SJCRH30 (cell line): ENCODE measurements around the gene GJD4. TPM values are rescaled to one million over a fixed set of nuclear protein-coding genes. Genes with fewer than 3 reads are reported as not detected.

ENCODE experiments used
- DNase-seq, 2 experiments: peaks; one replicate each; pipeline ENCODE4 v3.0.0-alpha.2; 2015 to 2020
- H3K27ac ChIP-seq: fragments of 250-450 bp; sonication (Bioruptor Pico); 2 replicates; pipeline ENCODE4 v1.5.1; 2020; ENCODE audit warnings: mild to moderate bottlenecking, moderate library complexity
- H3K27me3 ChIP-seq: fragments of 250-450 bp; sonication (Bioruptor Pico); 2 replicates; pipeline ENCODE4 v1.5.1; 2020; ENCODE audit warnings: mild to moderate bottlenecking, moderate library complexity
- H3K36me3 ChIP-seq: fragments of 250-450 bp; sonication (Bioruptor Pico); 2 replicates; pipeline ENCODE4 v1.5.1; 2020; ENCODE audit warnings: mild to moderate bottlenecking, moderate library complexity
- H3K4me1 ChIP-seq: fragments of 250-450 bp; sonication (Bioruptor Pico); 2 replicates; pipeline ENCODE4 v1.5.1; 2020; ENCODE audit warnings: mild to moderate bottlenecking, moderate library complexity
- H3K4me3 ChIP-seq: fragments of 250-450 bp; sonication (Bioruptor Pico); 2 replicates; pipeline ENCODE4 v1.5.1; 2020; ENCODE audit warnings: mild to moderate bottlenecking, moderate library complexity
- H3K9me3 ChIP-seq: fragments of 250-450 bp; sonication (Bioruptor Pico); replicated peaks from 2 replicates; pipeline ENCODE4 v1.5.1; 2020; ENCODE audit warnings: mild to moderate bottlenecking, moderate library complexity
- total RNA-seq: library from RNA; depleted of rRNA; stranded (reverse); fragments of >200 nt; shearing (Covaris generic); gene quantifications from 2 replicates; pipeline ENCODE4 v1.2.3, GENCODE V29; 2014; rRNA removed

The GJD4 gene, protein sequence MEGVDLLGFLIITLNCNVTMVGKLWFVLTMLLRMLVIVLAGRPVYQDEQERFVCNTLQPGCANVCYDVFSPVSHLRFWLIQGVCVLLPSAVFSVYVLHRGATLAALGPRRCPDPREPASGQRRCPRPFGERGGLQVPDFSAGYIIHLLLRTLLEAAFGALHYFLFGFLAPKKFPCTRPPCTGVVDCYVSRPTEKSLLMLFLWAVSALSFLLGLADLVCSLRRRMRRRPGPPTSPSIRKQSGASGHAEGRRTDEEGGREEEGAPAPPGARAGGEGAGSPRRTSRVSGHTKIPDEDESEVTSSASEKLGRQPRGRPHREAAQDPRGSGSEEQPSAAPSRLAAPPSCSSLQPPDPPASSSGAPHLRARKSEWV
- 1.2 and 1.9 TPM in 2 replicates for total RNA-seq

DNA sequence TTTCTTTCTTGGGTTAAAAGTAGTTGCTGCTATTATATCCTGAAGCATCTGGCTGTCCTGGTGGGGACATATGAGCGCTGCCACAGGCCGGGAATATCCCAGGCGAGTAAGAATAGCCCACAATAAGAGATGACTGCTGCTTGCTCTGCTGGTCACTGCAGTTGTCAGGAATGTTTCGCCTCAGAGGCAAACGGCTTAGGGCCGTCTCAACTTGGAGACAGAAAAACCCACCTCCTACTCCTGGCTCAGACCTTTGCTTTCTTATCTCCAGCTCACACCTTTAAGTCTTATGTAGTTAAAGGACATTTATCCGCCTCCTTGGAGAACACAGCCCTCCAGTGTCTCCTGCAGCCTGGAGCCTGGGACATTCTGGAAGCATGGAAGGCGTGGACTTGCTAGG is at the start of gene GJD4:
GJD4 (plus strand) TSS at position 151 of the 400 bp plus-strand sequence; CDS start at position 378, 227 bp downstream.
- no peak within 1 kb of the TSS for H3K27ac ChIP-seq

DNA sequence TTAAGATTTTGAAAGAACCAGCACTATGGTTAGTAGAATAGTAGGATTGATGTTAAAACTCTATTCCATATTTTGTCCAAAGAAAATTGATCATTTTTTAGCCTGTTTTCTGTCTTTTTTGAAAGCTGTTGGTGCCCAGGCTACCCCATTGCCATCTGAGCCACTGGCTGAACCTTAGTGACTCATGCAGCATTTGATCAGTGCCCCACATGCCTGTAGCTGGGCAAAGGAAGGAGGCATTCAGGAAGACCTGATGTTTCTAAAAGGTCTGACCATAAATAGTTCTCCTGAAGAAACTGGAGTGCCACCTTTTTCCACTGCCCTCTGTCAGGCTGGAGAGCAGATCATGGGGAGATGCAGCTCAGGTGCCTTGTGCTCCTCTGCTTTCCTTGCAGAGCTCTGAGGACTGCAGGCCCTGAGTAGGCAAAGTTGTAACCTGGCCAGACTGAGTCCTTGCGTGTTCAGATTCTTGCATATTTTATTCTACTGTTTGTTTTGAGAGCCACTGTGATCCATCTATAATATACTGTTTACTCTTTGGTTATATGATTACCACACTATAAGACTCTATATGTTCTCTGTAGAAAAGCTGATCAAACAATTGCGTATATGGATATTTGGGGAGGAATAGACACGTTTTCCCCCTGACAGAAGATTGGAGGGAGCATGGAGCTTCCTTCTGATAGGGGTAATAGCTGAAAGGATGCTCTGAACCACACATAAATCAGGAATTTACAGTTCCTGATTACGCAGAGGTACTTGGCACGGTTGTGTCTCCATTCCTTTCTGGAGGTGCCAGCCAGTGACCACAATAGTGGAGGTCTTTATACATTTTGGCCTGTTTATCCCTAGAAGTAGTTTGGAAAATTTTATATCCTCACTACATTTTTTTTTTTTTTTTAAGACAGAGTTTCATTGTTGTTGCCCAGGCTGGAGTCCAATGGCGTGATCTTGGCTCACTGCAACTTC is 48.9 kb upstream of the GJD4 start:
- H3K4me3 ChIP-seq = no peak overlapping the region
- 0 out of 2 replicates have a peak, but pooled peaks cover 2% of the 10 kb centered on the region for H3K4me1 ChIP-seq
- DNase-seq = no peak
- no peaks in the 10 kb centered on the region for H3K9me3 ChIP-seq
- H3K27ac ChIP-seq = no peak overlapping the region
- no peaks in the 10 kb centered on the region for H3K27me3 ChIP-seq
- H3K36me3 ChIP-seq = peaks cover 23% of the 10 kb centered on the region

More for the DNA sequence above, at the start of gene GJD4:
- Histone ChIP-seq H3K4me1 (no peaks in the 10 kb centered on the region), H3K4me3 (no peak within 1 kb of the TSS), H3K27me3 (no peaks in the 10 kb centered on the region), H3K9me3 (0 out of 2 replicates have a peak, but pooled peaks cover 2% of the 10 kb centered on the region), H3K36me3 (no peaks in the 10 kb centered on the region)
- no peak for DNase-seq

DNA sequence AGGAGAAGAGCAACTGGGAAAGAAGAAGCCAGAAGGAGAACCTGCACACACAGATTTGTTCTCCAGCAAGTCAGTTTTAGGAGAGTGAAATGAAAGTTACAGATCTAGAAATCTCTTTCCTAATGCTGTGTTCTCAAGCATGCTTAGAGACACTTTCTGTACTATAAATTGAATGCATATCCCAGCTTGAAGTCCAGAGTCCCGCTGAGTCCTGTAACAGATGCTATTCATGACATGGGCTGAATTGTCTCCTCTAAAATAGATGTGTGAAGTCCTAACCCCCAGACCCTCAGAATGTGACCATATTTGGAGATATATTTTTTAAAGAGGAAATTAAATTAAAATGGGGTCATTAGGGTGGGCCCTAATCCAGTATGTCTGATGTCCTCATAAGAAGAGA is 46.9 kb upstream of the GJD4 start:
- Histone ChIP-seq H3K4me3 (no peak overlapping the region), H3K9me3 (no peaks in the 10 kb centered on the region), H3K27me3 (no peaks in the 10 kb centered on the region), H3K36me3 (peaks cover 14% of the 10 kb centered on the region), H3K27ac (no peak overlapping the region), H3K4me1 (0 out of 2 replicates have a peak, but pooled peaks cover 2% of the 10 kb centered on the region)
- no peak for DNase-seq

DNA sequence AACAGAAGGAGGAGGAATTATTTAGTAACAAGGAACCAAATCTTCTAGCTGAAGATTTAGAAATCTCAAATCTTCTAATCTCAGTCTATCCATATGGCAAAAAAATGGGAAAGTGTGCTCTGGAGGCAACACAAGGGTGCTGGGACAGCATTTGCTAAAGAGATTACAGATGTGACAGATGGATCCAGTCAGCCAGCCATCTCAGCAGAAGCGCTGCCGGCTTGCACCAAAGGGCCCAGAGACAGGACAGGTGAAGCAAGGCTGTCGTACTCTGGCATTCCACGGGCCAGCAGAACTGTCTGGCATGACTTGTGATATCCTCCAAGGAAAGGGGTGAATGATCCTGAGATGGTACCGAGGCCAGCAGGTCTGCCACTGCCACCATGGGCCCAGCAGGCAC is 45.7 kb upstream of the GJD4 start:
- no peak for DNase-seq
- Histone ChIP-seq H3K27ac (no peak overlapping the region), H3K36me3 (peaks cover 13% of the 10 kb centered on the region), H3K4me1 (no peaks in the 10 kb centered on the region), H3K27me3 (no peaks in the 10 kb centered on the region), H3K9me3 (no peaks in the 10 kb centered on the region), H3K4me3 (no peak overlapping the region)

DNA sequence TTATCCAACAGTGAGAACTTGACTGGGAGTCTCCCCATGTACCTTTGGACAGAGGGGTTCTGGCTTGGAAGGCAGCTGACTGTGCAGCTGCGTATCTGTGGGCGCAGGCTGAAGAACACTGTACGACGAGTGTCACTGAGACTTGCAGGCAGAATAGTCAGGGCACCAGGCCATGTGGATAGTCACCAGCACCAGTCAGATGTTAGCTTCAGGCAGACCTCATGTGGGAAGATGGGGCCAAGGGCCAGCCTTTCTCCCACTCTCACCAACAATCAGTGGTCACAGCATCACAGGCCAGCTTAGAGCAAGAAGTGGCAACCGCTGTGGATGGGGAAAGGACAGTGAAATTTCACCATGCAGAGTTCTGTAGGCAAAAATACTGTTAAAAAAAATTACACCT is 43.4 kb upstream of the GJD4 start:
- H3K4me1 ChIP-seq = no peaks in the 10 kb centered on the region
- peaks cover 8% of the 10 kb centered on the region; the same call in 1 of the 2 replicates for H3K36me3 ChIP-seq
- H3K9me3 ChIP-seq = no peaks in the 10 kb centered on the region
- no peaks in the 10 kb centered on the region for H3K27me3 ChIP-seq
- no peak overlapping the region for H3K4me3 ChIP-seq
- DNase-seq = no peak
- H3K27ac ChIP-seq = no peak overlapping the region

DNA sequence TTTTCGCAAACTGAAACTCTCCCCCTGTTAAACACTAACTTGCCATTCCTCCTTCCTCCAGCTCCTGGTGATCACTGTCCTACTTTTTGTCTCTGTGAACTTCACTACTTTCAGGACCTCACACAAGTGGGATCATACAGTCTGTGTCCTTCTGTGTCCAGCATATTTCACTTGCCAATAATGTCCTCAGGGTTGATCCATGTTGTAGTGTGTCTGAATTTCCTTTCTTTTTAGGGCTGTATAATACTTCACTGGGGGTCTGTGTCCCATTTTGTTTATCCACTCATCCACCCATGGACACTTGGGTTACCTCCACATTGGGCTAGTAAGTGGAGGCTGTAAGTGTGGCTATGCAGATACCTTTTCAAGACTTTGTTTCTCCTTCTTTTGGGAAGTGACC is 42.7 kb upstream of the GJD4 start:
- H3K27me3 ChIP-seq = no peaks in the 10 kb centered on the region
- no peak overlapping the region for H3K27ac ChIP-seq
- H3K9me3 ChIP-seq = no peaks in the 10 kb centered on the region
- H3K4me1 ChIP-seq = no peaks in the 10 kb centered on the region
- no peak overlapping the region for H3K4me3 ChIP-seq
- peaks cover 8% of the 10 kb centered on the region; the same call in 1 of the 2 replicates for H3K36me3 ChIP-seq
- DNase-seq = no peak

DNA sequence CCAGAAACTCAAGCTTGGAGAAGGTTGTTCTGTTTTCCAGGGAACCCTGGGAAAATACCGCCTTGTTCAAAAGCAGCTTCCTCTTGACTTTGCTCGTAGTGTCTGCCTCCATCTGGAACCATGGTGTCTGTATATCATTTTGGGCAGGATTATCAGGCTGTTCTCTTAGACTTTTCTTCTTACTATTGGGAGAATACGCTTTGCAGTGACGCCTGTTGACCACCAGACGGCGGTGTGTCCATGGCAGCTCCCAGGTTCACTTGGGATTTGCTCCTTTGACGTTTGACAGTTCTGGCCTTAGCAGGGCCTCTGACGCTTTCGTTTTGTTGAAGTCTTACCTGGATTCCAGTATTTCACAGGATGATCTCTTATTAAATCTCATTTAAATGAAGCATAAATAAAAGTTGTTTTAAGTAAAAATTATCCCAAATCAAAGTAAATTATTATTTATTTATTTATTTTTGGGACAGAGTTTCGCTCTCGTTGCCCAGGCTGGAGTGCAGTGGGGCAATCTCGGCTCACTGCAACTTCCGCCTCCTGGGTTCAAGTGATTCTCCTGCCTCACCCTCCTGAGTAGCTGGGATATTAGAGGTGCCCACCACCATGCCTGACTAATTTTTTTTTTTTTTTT is 41.8 kb upstream of the GJD4 start:
- Histone ChIP-seq H3K27ac (no peak overlapping the region), H3K9me3 (no peaks in the 10 kb centered on the region), H3K27me3 (no peaks in the 10 kb centered on the region), H3K36me3 (peaks cover 11% of the 10 kb centered on the region; the same call in 1 of the 2 replicates), H3K4me3 (no peak overlapping the region), H3K4me1 (no peaks in the 10 kb centered on the region)
- peak; percentile 50 to 85 for DNase-seq

DNA sequence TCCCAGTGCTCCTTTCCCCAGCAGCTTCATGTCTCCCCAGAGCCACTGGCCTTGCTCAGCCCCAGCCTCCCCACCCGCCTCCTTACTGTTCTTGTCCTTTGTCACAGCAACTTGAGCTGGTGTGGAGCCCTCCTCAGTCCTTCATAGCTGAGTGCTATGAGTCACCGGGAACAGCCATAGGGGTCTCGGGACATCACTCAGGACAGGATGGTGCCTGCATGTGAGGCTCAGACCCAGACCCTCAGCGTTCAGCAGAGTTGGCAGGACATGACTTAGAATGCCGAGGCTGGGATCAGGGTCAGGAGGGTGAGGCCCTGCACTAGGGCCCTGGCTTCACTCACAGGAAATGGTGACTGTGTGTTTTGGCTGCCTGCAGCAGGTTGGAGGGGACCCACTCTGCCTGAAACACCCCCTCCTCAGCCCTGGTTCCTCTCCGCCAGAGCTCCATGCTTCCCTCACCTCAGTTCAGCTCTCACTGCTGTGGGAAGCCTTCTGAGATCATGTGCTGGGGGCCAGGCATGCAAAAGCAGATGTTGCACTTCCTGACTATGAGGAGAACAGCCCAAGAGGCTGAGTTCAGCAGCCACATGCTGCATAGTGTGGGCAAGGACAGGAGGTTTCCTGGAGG is 40.7 kb upstream of the GJD4 start:
- Histone ChIP-seq H3K4me3 (no peak overlapping the region), H3K27ac (no peak overlapping the region), H3K9me3 (no peaks in the 10 kb centered on the region), H3K4me1 (no peaks in the 10 kb centered on the region), H3K36me3 (peaks cover 11% of the 10 kb centered on the region; the same call in 1 of the 2 replicates), H3K27me3 (no peaks in the 10 kb centered on the region)
- no peak for DNase-seq

DNA sequence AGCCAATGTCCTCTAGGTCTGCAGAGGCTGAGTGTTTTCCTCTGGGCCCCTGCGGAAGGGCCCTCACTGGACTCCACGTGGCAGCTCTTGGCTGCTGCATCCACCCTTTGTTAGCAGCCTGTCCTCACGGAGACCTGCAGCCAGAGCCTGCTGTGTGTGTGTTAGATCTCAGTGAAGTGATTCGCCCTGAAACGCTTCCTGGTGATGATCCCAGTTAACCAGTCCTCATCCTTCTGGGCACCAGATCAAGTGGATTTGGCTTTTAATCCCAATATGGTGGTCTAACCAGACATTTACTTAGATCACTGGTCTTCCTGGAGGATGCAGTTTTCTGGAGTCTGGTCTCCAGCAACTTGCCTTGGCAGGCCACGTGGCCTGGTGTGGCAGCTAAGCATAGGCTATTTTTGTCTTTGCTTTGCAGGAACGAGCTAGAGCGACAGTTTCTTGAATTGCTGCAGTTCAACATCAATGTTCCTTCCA is 39.5 kb upstream of the GJD4 start:
- Histone ChIP-seq H3K9me3 (no peaks in the 10 kb centered on the region), H3K27ac (no peak overlapping the region), H3K4me3 (no peak overlapping the region), H3K27me3 (no peaks in the 10 kb centered on the region), H3K4me1 (no peaks in the 10 kb centered on the region), H3K36me3 (peaks cover 11% of the 10 kb centered on the region; the same call in 1 of the 2 replicates)
- no peak for DNase-seq

DNA sequence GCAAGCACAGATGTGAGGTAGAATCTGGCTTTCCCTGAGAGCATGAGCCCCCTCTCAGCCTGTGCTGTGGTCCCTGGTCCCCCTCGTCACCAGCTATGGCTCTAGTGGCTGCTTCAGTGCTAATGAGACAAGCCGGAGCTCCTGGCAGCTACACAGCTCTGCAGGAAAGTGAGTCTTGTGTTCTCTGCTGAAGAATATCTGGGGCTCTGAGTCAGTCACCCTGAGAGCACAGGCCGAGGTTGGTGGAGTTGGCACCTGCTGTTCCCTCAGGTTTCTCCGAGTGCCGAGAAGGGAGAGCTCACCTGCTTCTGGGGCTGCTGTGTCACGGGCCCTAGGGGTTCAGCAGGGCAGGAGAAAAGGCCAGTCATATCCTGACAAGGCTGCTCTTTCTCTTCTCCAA is 37.2 kb upstream of the GJD4 start:
- H3K36me3 ChIP-seq = peaks cover 11% of the 10 kb centered on the region; the same call in 1 of the 2 replicates
- no peaks in the 10 kb centered on the region for H3K9me3 ChIP-seq

DNA sequence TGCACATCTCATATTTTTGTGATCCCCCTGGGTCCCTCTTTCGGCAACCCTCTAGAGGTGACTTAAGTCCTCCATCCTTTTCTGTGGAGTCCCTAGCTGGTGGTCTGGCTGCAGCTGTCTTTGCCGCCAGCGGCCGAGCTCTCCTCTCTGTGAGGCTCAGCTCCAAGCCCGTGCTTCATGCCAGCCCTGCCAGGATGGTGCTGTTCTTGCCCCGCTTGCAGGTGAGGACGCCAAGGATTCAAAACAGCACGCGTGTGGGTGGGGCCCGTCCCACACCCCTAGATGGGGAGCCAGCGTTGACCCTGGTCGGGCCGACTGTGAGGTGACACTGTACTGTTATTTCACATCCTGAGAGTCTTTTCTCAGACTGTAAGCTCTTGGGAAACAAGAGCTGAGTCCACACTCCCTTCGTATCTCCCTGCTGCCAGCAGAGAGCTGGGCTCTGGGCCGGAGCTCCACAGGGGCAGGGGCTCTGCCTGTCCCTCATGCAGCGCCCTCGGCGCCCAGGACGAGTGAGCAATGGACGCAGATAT is 36.6 kb upstream of the GJD4 start:
- Histone ChIP-seq H3K27me3 (no peaks in the 10 kb centered on the region), H3K9me3 (no peaks in the 10 kb centered on the region), H3K36me3 (peaks cover 11% of the 10 kb centered on the region; the same call in 1 of the 2 replicates), H3K4me3 (no peak overlapping the region), H3K27ac (no peak overlapping the region), H3K4me1 (peaks cover 1% of the 10 kb centered on the region)
- no peak for DNase-seq

More for the DNA sequence above, 37.2 kb upstream of the GJD4 start:
- H3K27me3 ChIP-seq = no peaks in the 10 kb centered on the region
- H3K27ac ChIP-seq = no peak overlapping the region
- no peak for DNase-seq
- no peaks in the 10 kb centered on the region for H3K4me1 ChIP-seq
- no peak overlapping the region for H3K4me3 ChIP-seq

DNA sequence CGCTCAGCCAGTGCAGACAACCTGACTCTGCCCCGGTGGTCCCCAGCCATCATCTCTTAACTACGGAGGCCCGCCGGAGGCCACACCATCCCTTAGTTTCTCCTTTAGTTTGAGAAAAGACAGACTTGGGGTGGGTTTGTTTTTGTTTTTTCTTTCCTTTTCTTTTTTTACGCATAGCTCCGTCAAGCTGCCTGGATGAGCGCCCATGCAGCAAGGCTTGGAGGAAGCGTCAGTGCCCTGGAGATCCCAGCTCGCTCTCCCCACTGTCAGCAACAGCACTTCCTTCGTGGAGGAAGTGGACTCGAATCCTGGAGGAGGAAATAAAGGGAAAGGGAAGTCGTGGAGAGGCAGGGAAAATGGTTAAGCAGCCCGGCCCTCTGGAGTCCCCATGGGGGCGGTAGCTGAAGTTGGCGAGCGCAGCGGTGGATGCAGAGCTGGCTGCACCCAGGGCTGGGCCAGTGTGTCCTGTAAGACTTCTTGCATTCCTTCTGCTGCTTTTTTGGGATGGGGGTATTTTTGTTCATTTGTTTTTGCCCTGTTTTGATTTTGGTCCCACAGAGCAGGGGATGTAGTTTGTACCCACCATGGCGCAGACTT is 35.9 kb upstream of the GJD4 start:
- H3K4me3 ChIP-seq = no peak overlapping the region
- peaks cover 11% of the 10 kb centered on the region; the same call in 1 of the 2 replicates for H3K36me3 ChIP-seq
- H3K27ac ChIP-seq = no peak overlapping the region
- no peak for DNase-seq
- no peaks in the 10 kb centered on the region for H3K27me3 ChIP-seq
- H3K4me1 ChIP-seq = peaks cover 8% of the 10 kb centered on the region
- H3K9me3 ChIP-seq = no peaks in the 10 kb centered on the region

DNA sequence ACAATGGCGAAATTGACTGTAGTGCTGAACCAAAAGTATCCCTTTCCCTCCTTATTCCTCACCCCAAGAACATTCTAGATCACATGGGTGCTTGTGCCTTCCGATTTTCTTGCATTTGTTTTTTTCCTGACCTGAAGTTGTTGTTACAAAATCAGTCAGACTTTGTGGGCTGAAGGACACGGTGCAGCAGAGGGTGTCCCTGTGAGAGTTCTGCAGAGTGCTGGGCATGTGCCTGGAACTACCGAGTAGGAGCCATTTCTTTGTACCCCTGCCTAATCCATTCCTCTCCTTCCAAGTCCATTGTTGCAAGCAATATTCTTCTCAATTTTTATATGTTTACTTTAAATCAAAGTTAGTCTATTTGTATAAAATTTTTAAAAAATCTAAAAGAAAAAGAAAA is 35.3 kb upstream of the GJD4 start:
- no peak for DNase-seq
- Histone ChIP-seq H3K27me3 (no peaks in the 10 kb centered on the region), H3K9me3 (no peaks in the 10 kb centered on the region), H3K4me1 (peaks cover 10% of the 10 kb centered on the region), H3K36me3 (peaks cover 11% of the 10 kb centered on the region; the same call in 1 of the 2 replicates), H3K27ac (no peak overlapping the region), H3K4me3 (no peak overlapping the region)
